GM12801 (cell line): ENCODE results near the gene CYP4A22.

Experiments used
- TF ChIP-seq, protein P1 (sequence below): IDR thresholded peaks from one replicate; pipeline ENCODE4 v1.5.1; 2011; ENCODE audit warnings: control low read depth; ENCODE audit not compliant: insufficient read length; ENCODE audit errors: extremely low read depth

CYP4A22 gene

DNA sequence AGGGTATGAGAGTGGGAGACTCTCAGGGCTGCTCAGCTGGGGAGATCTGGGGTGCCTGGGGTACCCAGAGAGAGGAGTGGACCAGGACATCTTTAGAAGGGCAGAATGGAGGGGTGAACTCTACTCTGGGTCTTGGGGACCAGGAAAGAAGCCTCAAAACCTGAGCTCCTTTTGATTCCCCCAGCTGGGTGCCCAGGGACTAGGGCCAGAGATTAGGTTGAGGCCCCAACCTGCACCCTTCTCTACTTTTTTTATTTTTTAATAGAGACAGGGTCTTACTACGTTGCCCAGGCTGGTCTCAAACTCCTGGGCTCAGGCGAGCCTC, 50.6 kb downstream of the CYP4A22 start:
- TF ChIP-seq, protein P1, sequence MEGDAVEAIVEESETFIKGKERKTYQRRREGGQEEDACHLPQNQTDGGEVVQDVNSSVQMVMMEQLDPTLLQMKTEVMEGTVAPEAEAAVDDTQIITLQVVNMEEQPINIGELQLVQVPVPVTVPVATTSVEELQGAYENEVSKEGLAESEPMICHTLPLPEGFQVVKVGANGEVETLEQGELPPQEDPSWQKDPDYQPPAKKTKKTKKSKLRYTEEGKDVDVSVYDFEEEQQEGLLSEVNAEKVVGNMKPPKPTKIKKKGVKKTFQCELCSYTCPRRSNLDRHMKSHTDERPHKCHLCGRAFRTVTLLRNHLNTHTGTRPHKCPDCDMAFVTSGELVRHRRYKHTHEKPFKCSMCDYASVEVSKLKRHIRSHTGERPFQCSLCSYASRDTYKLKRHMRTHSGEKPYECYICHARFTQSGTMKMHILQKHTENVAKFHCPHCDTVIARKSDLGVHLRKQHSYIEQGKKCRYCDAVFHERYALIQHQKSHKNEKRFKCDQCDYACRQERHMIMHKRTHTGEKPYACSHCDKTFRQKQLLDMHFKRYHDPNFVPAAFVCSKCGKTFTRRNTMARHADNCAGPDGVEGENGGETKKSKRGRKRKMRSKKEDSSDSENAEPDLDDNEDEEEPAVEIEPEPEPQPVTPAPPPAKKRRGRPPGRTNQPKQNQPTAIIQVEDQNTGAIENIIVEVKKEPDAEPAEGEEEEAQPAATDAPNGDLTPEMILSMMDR = no peak

DNA sequence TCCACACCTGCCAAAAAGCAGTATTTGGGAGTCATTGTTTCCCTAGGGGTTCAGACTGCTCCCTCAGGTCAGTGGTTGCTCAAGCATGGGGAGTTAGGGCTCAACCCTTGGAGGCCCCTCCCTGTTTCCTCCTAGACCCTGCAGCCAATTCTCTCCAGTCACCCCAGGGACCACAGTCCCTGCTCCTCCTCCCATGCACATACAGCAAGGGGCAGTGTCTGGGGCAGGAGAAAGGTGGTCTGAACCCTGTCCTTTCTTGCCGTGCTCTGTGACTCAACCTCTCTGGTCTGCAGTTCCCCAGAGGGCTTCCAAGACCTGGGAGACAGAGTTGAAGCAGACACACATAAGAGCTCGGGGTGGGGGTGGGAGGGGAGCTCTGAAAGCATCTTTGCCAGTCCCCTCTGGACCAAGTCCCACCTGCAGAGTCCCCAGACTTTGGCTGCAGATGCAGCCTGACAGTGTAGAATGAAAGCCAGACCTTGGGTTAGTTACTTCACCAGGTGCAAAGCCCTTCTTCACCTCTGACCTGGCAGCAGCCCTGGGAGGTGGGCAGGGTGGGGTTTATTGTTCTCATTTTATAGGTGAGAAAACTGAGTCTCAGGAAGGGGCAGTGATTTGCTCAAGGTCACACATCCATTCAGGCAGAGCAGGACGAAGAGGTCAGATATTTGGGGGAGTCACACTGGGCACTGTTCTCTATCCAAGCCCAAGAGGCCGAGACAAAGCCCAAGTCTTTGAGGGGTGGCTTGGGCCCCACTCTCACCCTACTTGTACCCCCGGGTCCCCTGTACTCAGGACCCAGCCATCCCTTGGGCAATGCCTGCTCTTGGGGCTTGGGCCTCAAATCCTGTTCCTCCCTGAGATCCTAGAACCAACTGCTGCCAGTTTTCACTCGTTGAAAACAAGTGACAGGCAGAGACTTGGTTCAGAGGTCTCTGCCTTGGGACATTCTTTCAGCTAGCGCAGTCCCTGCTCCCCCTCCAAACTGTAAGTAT, 51.8 kb downstream of the CYP4A22 start:
- TF ChIP-seq, protein P1 = no peak

DNA sequence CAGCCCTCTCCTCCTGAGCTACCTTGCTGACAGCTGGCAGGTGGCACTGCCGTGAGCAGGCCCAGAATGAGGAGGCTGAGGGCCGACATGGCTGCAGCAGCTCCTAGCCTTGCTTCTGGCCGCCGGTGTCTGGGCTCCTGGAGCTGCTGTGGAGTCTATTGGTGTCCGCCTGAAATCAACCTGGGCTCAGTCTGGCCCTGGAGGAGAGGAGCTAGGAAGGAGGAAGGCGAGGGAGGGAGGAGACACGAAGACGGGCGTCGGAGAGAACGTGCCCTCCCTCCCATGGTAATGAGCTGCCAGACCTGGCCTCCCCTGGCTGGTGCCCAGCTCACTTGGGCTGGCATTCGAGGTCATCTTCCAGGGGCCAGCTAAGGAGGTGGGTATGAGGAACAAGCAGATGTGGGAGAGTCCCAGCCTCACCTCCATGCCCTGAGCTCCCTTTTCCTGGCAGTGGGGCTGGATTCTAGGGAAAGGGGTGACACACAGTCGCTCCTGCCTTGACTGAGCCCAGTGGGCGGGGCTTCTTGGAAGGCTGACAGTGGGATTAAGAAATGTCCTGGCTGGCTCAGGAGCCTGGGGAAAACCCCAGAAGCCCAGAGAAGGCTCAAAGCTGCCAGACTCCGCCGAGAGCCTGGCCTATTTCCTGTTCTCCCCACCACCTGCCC, 52.7 kb downstream of the CYP4A22 start, which contains the start of gene PDZK1IP1:
Gene PDZK1IP1, minus strand, starts transcription at position 193 of the 665 bp plus-strand sequence. Its CDS starts 104 bp downstream, at position 89.
- TF ChIP-seq, protein P1 = no peak

DNA sequence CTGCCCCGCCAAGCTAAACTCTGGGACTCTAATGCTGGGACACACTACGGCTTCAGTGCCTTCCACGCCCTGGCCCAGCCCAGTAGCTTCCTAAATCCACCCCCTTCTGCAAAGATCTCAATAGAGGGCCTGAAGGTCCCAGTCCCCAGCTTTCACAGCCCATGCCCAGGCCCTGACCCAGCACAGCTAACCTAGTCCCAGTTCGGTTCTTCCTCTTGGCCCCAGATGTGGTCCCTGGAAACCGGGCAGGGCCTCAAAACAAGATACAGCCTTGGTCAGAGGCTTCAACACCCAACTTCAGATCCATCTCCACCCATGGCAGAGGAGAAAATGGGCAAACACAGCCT, 53.2 kb downstream of the CYP4A22 start:
- TF ChIP-seq, protein P1 = no peak

DNA sequence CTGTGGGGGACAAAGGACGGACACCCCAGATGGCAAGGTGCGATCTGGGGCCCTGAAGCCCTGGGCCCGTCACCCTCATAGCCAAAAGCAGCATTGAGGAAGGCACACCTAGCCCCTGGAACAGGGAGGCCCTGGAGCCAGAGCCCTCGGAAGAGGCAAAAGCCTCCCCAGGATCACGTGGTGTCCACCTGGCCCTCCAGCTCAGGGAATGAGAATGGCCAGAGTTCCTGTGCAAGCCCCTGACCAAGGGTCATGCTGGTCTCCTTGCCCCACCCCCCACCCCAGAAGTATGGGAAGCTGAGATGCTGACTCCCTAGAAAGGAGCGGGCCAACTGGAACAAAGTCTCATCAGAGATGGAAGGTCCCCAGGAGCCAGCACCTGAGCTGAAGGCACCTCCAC, 53.6 kb downstream of the CYP4A22 start:
- TF ChIP-seq, protein P1 = no peak

DNA sequence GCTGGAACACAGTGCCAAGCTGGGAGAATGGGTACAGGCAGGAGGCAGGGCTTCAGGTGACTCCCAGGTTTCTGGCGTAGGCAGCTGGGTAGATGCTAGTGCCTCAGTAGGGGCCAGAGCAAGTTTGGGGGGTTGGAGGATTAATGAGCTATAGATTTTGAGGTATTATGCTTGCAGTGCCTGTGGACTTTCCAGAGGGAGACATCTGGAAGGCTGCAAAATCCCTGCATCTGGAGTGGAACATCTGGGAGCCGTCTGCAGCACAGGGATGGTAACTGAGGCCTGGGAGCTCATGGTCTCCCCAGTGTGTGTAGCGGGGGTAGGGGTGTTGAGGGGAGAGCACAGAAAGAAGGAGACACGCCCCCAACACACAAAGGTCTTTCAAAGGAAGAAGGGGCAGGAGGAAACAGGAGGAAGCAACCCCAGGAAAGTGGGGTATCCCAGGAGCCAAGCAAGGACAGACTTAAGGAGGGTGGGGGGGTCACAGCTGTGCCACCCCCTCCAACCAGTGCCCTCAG, 54.8 kb downstream of the CYP4A22 start:
- TF ChIP-seq, protein P1 = no peak
